ENCODE data around the gene ETS2. TPM values are rescaled to one million over a fixed set of nuclear protein-coding genes. Genes with fewer than 3 reads are reported as not detected.

The ETS2 gene
- polyA plus RNA-seq, 3 donors, result 54.2 to 150 (median 59.5) TPM

DNA sequence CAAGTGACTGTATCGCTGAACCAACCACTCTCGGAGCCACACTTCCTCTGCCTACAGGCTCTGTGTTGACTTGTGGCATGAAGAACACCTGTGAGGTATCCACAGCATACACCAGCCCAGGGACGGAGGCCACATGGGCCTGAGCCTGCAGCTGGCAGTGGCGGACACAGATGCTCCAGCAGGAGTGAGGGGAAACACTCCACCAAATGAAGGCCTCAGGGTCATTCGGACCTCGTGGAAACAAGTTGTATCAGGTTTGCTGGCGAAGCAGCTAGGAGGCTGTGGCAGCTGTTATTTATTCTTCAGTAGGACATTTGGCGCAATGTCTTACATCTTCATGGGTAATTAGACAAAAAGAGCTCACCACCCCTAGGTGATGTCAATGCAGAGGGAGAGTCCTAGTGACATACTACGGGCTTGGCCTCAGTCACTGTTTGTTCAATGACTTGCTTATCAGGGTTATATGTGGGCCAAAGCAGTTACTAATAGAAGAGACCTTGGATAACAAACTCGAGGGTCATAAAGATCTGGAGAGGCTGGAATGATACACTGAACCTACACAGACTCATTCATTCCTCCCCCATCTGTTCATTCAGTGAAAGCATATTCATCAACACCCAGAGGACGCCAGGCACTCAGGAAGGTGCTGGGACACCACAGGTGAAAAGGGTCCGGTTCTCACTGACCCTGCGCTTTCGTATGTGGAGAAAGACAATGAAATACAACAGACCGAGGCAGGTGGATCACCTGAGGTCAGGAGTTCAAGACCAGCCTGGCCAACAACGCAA, 11.6 kb upstream of the ETS2 start:
- peaks cover 0 to 3% (median 0%) of the 10 kb centered on the region in 7 donors for H3K9me3 Mint-ChIP-seq
- Histone ChIP-seq H2AFZ (ENCODE audit: insufficient read depth, low read depth, low read length, poor library complexity, severe bottlenecking) (no peak overlapping the region), H3K4me3 (replicated peaks in 1 of 3; ENCODE audit: low read depth in 2 of 3, low read length in 3 of 3) (no peak overlapping the region), H3K9ac (ENCODE audit: insufficient read depth, low read length, poor library complexity, severe bottlenecking) (no peak overlapping the region), H3K79me2 (ENCODE audit: insufficient read depth, low read length) (no peaks in the 10 kb centered on the region), H4K20me1 (ENCODE audit: insufficient read depth, low read length) (no peaks in the 10 kb centered on the region), H3K4me2 (replicated peaks; ENCODE audit: extremely low read depth, low read length, poor library complexity, severe bottlenecking) (no peak overlapping the region), H3K4me1 (ENCODE audit: control insufficient read depth in 1 of 2, insufficient read depth in 2 of 2, low read length in 2 of 2) (peaks cover 6 to 14% of the 10 kb centered on the region in 2 donors), H3K36me3 (replicated peaks in 1 of 2; ENCODE audit: control insufficient read depth in 1 of 2, insufficient read depth in 2 of 2, low read length in 2 of 2) (no peaks in the 10 kb centered on the region), H3K27me3 (ENCODE audit: control insufficient read depth in 2 of 2, insufficient read depth in 2 of 2, low read length in 2 of 2) (no peaks in the 10 kb centered on the region), H3K27ac (ENCODE audit: low read depth in 1 of 2, low read length in 2 of 2) (no peak overlapping the region), H3K9me3 (replicated peaks in 1 of 2; ENCODE audit: control insufficient read depth in 1 of 2, insufficient read depth in 1 of 2, low read length in 2 of 2) (no peaks in the 10 kb centered on the region)
- peaks cover 0 to 3% (median 2%) of the 10 kb centered on the region in 3 donors for H3K27me3 Mint-ChIP-seq (ENCODE audit: low read depth in 3 of 3)
- H3K27ac Mint-ChIP-seq, result no peak overlapping the region
- TF ChIP-seq, protein P1, sequence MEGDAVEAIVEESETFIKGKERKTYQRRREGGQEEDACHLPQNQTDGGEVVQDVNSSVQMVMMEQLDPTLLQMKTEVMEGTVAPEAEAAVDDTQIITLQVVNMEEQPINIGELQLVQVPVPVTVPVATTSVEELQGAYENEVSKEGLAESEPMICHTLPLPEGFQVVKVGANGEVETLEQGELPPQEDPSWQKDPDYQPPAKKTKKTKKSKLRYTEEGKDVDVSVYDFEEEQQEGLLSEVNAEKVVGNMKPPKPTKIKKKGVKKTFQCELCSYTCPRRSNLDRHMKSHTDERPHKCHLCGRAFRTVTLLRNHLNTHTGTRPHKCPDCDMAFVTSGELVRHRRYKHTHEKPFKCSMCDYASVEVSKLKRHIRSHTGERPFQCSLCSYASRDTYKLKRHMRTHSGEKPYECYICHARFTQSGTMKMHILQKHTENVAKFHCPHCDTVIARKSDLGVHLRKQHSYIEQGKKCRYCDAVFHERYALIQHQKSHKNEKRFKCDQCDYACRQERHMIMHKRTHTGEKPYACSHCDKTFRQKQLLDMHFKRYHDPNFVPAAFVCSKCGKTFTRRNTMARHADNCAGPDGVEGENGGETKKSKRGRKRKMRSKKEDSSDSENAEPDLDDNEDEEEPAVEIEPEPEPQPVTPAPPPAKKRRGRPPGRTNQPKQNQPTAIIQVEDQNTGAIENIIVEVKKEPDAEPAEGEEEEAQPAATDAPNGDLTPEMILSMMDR (IDR thresholded peaks at IDR 0.05), result no peak
- WGBS (ENCODE audit: insufficient coverage), result 93% methylated on average over 10 of the region's 16 CpGs
- intact Hi-C loops (cut with micrococcal nuclease), result no loop called here
- H3K36me3 Mint-ChIP-seq, result no peaks in the 10 kb centered on the region
- H3K4me3 Mint-ChIP-seq, result no peak overlapping the region
- peaks cover 33% of the 10 kb centered on the region for H3K4me1 Mint-ChIP-seq
- DNase-seq, result no peak

DNA sequence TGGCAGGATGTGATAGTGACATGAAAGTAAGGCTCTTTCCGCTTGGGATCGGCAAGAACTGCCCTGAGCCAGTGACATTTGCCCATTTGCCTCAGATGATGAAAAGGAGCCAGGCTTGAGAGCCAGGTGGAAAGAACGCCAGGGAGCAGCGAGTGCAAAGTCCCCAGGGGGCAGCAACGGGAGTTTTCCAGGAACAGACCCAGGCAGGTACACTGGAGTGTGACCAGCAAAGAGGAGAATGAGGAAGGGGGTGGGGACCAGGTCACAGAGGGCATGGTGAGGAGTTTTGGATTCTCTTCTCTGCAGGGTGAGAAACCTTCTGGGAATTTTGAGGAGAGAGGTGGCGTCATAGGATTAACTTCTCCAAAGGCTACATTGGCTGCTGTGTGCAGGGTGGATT, 10.8 kb upstream of the ETS2 start:
- Histone ChIP-seq H3K4me1 (ENCODE audit: control insufficient read depth in 1 of 2, insufficient read depth in 2 of 2, low read length in 2 of 2) (peaks cover 6 to 14% of the 10 kb centered on the region in 2 donors), H3K27me3 (ENCODE audit: control insufficient read depth in 2 of 2, insufficient read depth in 2 of 2, low read length in 2 of 2) (no peaks in the 10 kb centered on the region), H4K20me1 (ENCODE audit: insufficient read depth, low read length) (no peaks in the 10 kb centered on the region), H3K27ac (ENCODE audit: low read depth in 1 of 2, low read length in 2 of 2) (no peak overlapping the region), H3K79me2 (ENCODE audit: insufficient read depth, low read length) (no peaks in the 10 kb centered on the region), H3K36me3 (replicated peaks in 1 of 2; ENCODE audit: control insufficient read depth in 1 of 2, insufficient read depth in 2 of 2, low read length in 2 of 2) (no peaks in the 10 kb centered on the region), H3K9me3 (replicated peaks in 1 of 2; ENCODE audit: control insufficient read depth in 1 of 2, insufficient read depth in 1 of 2, low read length in 2 of 2) (no peaks in the 10 kb centered on the region), H2AFZ (ENCODE audit: insufficient read depth, low read depth, low read length, poor library complexity, severe bottlenecking) (no peak overlapping the region), H3K9ac (ENCODE audit: insufficient read depth, low read length, poor library complexity, severe bottlenecking) (no peak overlapping the region), H3K4me3 (replicated peaks in 1 of 3; ENCODE audit: low read depth in 2 of 3, low read length in 3 of 3) (no peak overlapping the region), H3K4me2 (replicated peaks; ENCODE audit: extremely low read depth, low read length, poor library complexity, severe bottlenecking) (no peak overlapping the region)
- Mint-ChIP-seq H3K4me1 (peaks cover 32% of the 10 kb centered on the region), H3K27ac (peak overlapping the region in 1 of 7 donors; percentile 4), H3K9me3 (peaks cover 0 to 3% (median 0%) of the 10 kb centered on the region in 7 donors), H3K36me3 (no peaks in the 10 kb centered on the region), H3K4me3 (peak overlapping the region in 1 of 2 donors; percentile 47), H3K27me3 (ENCODE audit: low read depth in 3 of 3) (peaks cover 0 to 3% (median 2%) of the 10 kb centered on the region in 3 donors)
- intact Hi-C loops (cut with micrococcal nuclease), result no loop called here
- TF ChIP-seq, protein P1 (IDR thresholded peaks at IDR 0.05), result no peak
- 94% methylated on average over 5 of the region's 6 CpGs for WGBS (ENCODE audit: insufficient coverage)
- no peak for DNase-seq
